ENCODE data around the gene OGT.

- TF ChIP-seq CTCF (conservative IDR thresholded peaks at IDR 0.05 in 1 of 2, IDR thresholded peaks at IDR 0.05 in 1 of 2; ENCODE audit: low read depth in 1 of 2, low read length in 2 of 2) (no peak), EZH2 (IDR thresholded peaks at IDR 0.05; ENCODE audit: low read length, missing control alignments) (no peak)
Observed at GRCh38 chrX:71525316-71525715, 7.6 kb upstream of the OGT start.
